Right lobe of liver (tissue), 4 donors: ENCODE results near the gene NEK9.

Experiments
- POLR2A ChIP-seq: fragments of 450-650 bp; IDR thresholded peaks from one replicate; pipeline ENCODE4 v1.6.1; 2017; ENCODE audit warnings: antibody characterized with exemption, mild to moderate bottlenecking
- TF ChIP-seq, protein P1 (sequence below), 4 donors: fragments of 200-600 bp in 3 of 4; fragments of 450-650 bp in 1 of 4; IDR thresholded peaks; one replicate each; pipeline versions ENCODE4 v1.5.1 to v1.8.0; 2016 to 2022; ENCODE audit warnings: antibody characterized with exemption in 4 of 4, mild to moderate bottlenecking in 2 of 4
- donor health status: DM: no; HTN: no; CAD: no.
- donor health status: DM: no; HTN: no; CAD: no.
- donor health status: DM: no; HTN: yes; CAD: no.

GRCh38 chr14:75048101-75048500 lies 78.7 kb downstream of the NEK9 start:
- TF ChIP-seq, protein P1, sequence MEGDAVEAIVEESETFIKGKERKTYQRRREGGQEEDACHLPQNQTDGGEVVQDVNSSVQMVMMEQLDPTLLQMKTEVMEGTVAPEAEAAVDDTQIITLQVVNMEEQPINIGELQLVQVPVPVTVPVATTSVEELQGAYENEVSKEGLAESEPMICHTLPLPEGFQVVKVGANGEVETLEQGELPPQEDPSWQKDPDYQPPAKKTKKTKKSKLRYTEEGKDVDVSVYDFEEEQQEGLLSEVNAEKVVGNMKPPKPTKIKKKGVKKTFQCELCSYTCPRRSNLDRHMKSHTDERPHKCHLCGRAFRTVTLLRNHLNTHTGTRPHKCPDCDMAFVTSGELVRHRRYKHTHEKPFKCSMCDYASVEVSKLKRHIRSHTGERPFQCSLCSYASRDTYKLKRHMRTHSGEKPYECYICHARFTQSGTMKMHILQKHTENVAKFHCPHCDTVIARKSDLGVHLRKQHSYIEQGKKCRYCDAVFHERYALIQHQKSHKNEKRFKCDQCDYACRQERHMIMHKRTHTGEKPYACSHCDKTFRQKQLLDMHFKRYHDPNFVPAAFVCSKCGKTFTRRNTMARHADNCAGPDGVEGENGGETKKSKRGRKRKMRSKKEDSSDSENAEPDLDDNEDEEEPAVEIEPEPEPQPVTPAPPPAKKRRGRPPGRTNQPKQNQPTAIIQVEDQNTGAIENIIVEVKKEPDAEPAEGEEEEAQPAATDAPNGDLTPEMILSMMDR (IDR thresholded peaks at IDR 0.05): no peak
- TF ChIP-seq POLR2A: no peak
